Neural cell (in vitro differentiated cells): ENCODE measurements around the gene TMEM201. TPM values are rescaled to one million over a fixed set of nuclear protein-coding genes. Genes with fewer than 3 reads are reported as not detected.

Experiments
- H2AFZ ChIP-seq: fragments of 200-600, 300-800 bp; sonication (generic), shearing (Covaris generic); 2 replicates; pipeline ENCODE4 v1.6.0; 2014; ENCODE audit warnings: low read depth, mild to moderate bottlenecking, antibody characterized with exemption, low read length, moderate library complexity
- H3F3A ChIP-seq: fragments of 200-600 bp; shearing (Covaris generic); 2 replicates; pipeline ENCODE4 v1.6.1; 2016; ENCODE audit warnings: mild to moderate bottlenecking, moderate library complexity, mixed read lengths, antibody characterized with exemption, low read length; ENCODE audit not compliant: insufficient read depth, poor library complexity, severe bottlenecking
- H3K27ac ChIP-seq: fragments of 200-600, 300-800 bp; sonication (generic), shearing (Covaris generic); 2 replicates; pipeline ENCODE4 v1.5.1; 2014; ENCODE audit warnings: mild to moderate bottlenecking, low read length, moderate library complexity
- H3K27me3 ChIP-seq: fragments of 300-800, 200-600 bp; sonication (generic), shearing (Covaris generic); 2 replicates; pipeline ENCODE4 v1.6.0; 2014; ENCODE audit warnings: mild to moderate bottlenecking, low read depth, low read length, moderate library complexity; ENCODE audit not compliant: insufficient read depth
- H3K36me3 ChIP-seq: fragments of 300-800, 200-600 bp; sonication (generic), shearing (Covaris generic); 2 replicates; pipeline ENCODE4 v1.5.1; 2014; ENCODE audit warnings: mild to moderate bottlenecking, antibody characterized with exemption, low read length, moderate library complexity; ENCODE audit not compliant: insufficient read depth
- H3K4me2 ChIP-seq: fragments of 300-800, 200-600 bp; sonication (generic), shearing (Covaris generic); 2 replicates; pipeline ENCODE4 v1.6.0; 2014; ENCODE audit warnings: mild to moderate bottlenecking, low read length
- H3K4me3 ChIP-seq: fragments of 300-800, 200-600 bp; sonication (generic), shearing (Covaris generic); 2 replicates; pipeline ENCODE4 v1.5.1; 2014; ENCODE audit warnings: mild to moderate bottlenecking, low read length, moderate library complexity
- H3K79me2 ChIP-seq: fragments of 200-600 bp; shearing (Covaris generic); replicated peaks from 2 replicates; pipeline ENCODE4 v1.6.0; 2014; ENCODE audit warnings: mild to moderate bottlenecking, low read length, moderate library complexity; ENCODE audit not compliant: insufficient read depth
- H3K9ac ChIP-seq: fragments of 300-800, 200-600 bp; sonication (generic), shearing (Covaris generic); 2 replicates; pipeline ENCODE4 v1.6.1; 2016; ENCODE audit warnings: mild to moderate bottlenecking, low read length, mixed read lengths
- H3K9me2 ChIP-seq: fragments of 200-600 bp; shearing (Covaris generic); 2 replicates; pipeline ENCODE4 v1.6.1; 2016; ENCODE audit warnings: mild to moderate bottlenecking, low read length, mixed read lengths; ENCODE audit not compliant: insufficient read depth
- H3K9me3 ChIP-seq: fragments of 200-600, 300-800 bp; sonication (generic), shearing (Covaris generic); 2 replicates; pipeline ENCODE4 v1.6.1; 2016; ENCODE audit warnings: mild to moderate bottlenecking, mixed run types, low read length, moderate library complexity, mixed read lengths
- H4K20me1 ChIP-seq: fragments of 200-600 bp; shearing (Covaris generic); 2 replicates; pipeline ENCODE4 v1.6.1; 2016; ENCODE audit warnings: mild to moderate bottlenecking, mixed run types; ENCODE audit not compliant: insufficient read depth
- EP300 ChIP-seq: fragments of 450-650 bp; conservative IDR thresholded peaks from 2 replicates; pipeline ENCODE4 v1.6.1; 2014; ENCODE audit warnings: antibody characterized with exemption, mild to moderate bottlenecking, moderate library complexity; ENCODE audit not compliant: poor library complexity, severe bottlenecking
- EZH2 ChIP-seq: fragments of 200-600, 300-800 bp; shearing (Covaris generic), sonication (generic); IDR thresholded peaks from 2 replicates; pipeline ENCODE4 v1.6.1; 2014; ENCODE audit warnings: antibody characterized with exemption, low read length, borderline replicate concordance, mild to moderate bottlenecking; ENCODE audit not compliant: insufficient read depth, poor library complexity, severe bottlenecking
- MXI1 ChIP-seq: fragments of 450-650 bp; conservative IDR thresholded peaks from 2 replicates; pipeline ENCODE4 v1.6.1; 2014; ENCODE audit warnings: antibody characterized with exemption, mild to moderate bottlenecking; ENCODE audit not compliant: poor library complexity, severe bottlenecking
- POLR2AphosphoS5 ChIP-seq: IDR thresholded peaks from 2 replicates; pipeline ENCODE4 v1.6.1; 2012
- RAD21 ChIP-seq: fragments of 450-650 bp; conservative IDR thresholded peaks from 2 replicates; pipeline ENCODE4 v1.6.1; 2014; ENCODE audit warnings: antibody characterized with exemption, mild to moderate bottlenecking, moderate library complexity
- SMC3 ChIP-seq: fragments of 450-650 bp; conservative IDR thresholded peaks from 2 replicates; pipeline ENCODE4 v1.6.1; 2014; ENCODE audit warnings: antibody characterized with exemption, mild to moderate bottlenecking, moderate library complexity; ENCODE audit not compliant: poor library complexity
- TAF1 ChIP-seq: IDR thresholded peaks from 2 replicates; pipeline ENCODE4 v1.6.1; 2012; ENCODE audit warnings: low read depth
- polyA plus RNA-seq: library from polyadenylated mRNA; depleted of rRNA; stranded (reverse); fragments of >200 nt; gene quantifications from 2 replicates; pipeline ENCODE4 v1.2.3, GENCODE V29; 2014
- TF ChIP-seq, protein P1 (sequence below): IDR thresholded peaks from 2 replicates; pipeline ENCODE4 v1.6.1; 2012; ENCODE audit warnings: borderline replicate concordance
- TF ChIP-seq, protein P2 (sequence below): fragments of 450-650 bp; IDR thresholded peaks from 2 replicates; pipeline ENCODE4 v1.5.1; 2014; ENCODE audit warnings: antibody characterized with exemption, mild to moderate bottlenecking, moderate library complexity; ENCODE audit not compliant: poor library complexity, severe bottlenecking

TMEM201 gene
- polyA plus RNA-seq, 1 donor from 2014 or later: 7.3 TPM

DNA sequence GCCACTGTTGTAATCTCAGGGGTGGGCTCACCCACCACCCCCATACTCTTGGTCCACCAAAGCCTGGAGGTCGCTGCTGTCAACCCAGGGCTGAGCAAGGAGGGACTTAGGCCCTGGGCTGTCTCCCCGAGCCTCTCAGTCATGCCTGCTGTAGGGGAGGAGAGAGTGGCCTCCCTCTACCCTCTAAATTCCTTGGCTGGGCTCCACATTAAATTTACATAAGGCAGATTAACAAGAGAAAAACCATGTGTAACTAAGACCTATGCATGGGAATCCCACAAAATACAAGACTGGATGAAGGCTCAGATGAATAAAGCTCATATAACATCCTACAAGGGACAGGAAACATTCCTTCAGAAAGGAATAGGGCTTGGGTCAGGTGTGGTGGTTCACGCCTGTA lies 61.1 kb downstream of the TMEM201 start:
- Histone ChIP-seq H3F3A (peaks cover 3% of the 10 kb centered on the region), H4K20me1 (no peaks in the 10 kb centered on the region), H3K9me2 (no peaks in the 10 kb centered on the region), H3K27me3 (peaks cover 35% of the 10 kb centered on the region), H2AFZ (no peak overlapping the region), H3K36me3 (no peaks in the 10 kb centered on the region), H3K9ac (no peak overlapping the region), H3K27ac (no peak overlapping the region), H3K9me3 (no peaks in the 10 kb centered on the region), H3K4me2 (no peak overlapping the region), H3K79me2 (no peaks in the 10 kb centered on the region), H3K4me3 (no peak overlapping the region)
- TF ChIP-seq, protein P1, sequence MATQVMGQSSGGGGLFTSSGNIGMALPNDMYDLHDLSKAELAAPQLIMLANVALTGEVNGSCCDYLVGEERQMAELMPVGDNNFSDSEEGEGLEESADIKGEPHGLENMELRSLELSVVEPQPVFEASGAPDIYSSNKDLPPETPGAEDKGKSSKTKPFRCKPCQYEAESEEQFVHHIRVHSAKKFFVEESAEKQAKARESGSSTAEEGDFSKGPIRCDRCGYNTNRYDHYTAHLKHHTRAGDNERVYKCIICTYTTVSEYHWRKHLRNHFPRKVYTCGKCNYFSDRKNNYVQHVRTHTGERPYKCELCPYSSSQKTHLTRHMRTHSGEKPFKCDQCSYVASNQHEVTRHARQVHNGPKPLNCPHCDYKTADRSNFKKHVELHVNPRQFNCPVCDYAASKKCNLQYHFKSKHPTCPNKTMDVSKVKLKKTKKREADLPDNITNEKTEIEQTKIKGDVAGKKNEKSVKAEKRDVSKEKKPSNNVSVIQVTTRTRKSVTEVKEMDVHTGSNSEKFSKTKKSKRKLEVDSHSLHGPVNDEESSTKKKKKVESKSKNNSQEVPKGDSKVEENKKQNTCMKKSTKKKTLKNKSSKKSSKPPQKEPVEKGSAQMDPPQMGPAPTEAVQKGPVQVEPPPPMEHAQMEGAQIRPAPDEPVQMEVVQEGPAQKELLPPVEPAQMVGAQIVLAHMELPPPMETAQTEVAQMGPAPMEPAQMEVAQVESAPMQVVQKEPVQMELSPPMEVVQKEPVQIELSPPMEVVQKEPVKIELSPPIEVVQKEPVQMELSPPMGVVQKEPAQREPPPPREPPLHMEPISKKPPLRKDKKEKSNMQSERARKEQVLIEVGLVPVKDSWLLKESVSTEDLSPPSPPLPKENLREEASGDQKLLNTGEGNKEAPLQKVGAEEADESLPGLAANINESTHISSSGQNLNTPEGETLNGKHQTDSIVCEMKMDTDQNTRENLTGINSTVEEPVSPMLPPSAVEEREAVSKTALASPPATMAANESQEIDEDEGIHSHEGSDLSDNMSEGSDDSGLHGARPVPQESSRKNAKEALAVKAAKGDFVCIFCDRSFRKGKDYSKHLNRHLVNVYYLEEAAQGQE: no peak
- TF ChIP-seq RAD21 (no peak), EZH2 (no peak), EP300 (no peak), TAF1 (no peak), POLR2AphosphoS5 (no peak), MXI1 (no peak), SMC3 (no peak)
- TF ChIP-seq, protein P2, sequence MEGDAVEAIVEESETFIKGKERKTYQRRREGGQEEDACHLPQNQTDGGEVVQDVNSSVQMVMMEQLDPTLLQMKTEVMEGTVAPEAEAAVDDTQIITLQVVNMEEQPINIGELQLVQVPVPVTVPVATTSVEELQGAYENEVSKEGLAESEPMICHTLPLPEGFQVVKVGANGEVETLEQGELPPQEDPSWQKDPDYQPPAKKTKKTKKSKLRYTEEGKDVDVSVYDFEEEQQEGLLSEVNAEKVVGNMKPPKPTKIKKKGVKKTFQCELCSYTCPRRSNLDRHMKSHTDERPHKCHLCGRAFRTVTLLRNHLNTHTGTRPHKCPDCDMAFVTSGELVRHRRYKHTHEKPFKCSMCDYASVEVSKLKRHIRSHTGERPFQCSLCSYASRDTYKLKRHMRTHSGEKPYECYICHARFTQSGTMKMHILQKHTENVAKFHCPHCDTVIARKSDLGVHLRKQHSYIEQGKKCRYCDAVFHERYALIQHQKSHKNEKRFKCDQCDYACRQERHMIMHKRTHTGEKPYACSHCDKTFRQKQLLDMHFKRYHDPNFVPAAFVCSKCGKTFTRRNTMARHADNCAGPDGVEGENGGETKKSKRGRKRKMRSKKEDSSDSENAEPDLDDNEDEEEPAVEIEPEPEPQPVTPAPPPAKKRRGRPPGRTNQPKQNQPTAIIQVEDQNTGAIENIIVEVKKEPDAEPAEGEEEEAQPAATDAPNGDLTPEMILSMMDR: no peak

DNA sequence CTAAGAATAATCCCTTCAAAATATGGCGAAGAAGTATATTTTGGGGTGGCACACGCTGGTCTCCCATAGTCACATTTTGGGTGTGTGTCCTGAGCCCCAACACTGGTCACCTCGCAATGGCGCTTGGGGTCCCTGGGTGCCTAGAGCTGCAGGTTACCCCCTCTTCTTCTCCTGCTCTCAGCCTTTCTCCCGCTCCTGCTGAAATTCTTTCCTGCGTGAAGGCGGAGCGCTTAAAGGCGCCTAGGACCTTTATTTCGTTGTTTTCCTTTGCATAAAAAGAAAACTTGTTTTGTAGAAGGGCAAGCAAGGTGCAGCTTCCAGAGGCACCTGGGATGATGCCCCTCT lies 62.5 kb downstream of the TMEM201 start:
- Histone ChIP-seq H3F3A (peaks cover 3% of the 10 kb centered on the region), H3K36me3 (no peaks in the 10 kb centered on the region), H3K4me3 (peak overlapping the region; percentile 86), H3K27ac (no peak overlapping the region), H3K4me2 (peak overlapping the region; percentile 19), H4K20me1 (no peaks in the 10 kb centered on the region), H2AFZ (no peak overlapping the region), H3K9me2 (no peaks in the 10 kb centered on the region), H3K9ac (no peak overlapping the region), H3K27me3 (peaks cover 35% of the 10 kb centered on the region), H3K9me3 (no peaks in the 10 kb centered on the region), H3K79me2 (no peaks in the 10 kb centered on the region)
- TF ChIP-seq RAD21 (no peak), EZH2 (no peak), SMC3 (no peak), TAF1 (no peak), MXI1 (no peak), EP300 (no peak), POLR2AphosphoS5 (no peak)
- TF ChIP-seq, protein P2: no peak
- TF ChIP-seq, protein P1: no peak
